Lower lobe of right lung (tissue), 2 donors: Measurements from ENCODE around the gene LRCH3. TPM values are rescaled to one million over a fixed set of nuclear protein-coding genes. Genes with fewer than 3 reads are reported as not detected.

ENCODE experiments used
- ATAC-seq, 2 donors: fragments of 200-7000 bp; cut with Tn5 transposase; one replicate each; pipeline ENCODE4 v1.9.1; 2020 to 2022; ENCODE audit warnings: mild to moderate bottlenecking in 2 of 2, moderate library complexity in 2 of 2
- DNase-seq: peaks from one replicate; pipeline ENCODE4 v3.0.0-alpha.2; 2020
- H3K27ac ChIP-seq: fragments of 200-600 bp; one replicate; pipeline ENCODE4 v1.8.0; 2022
- H3K27me3 ChIP-seq: fragments of 200-600 bp; one replicate; pipeline ENCODE4 v1.8.0; 2022; ENCODE audit warnings: low read depth
- H3K36me3 ChIP-seq: fragments of 200-600 bp; one replicate; pipeline ENCODE4 v1.8.0; 2022; ENCODE audit warnings: mild to moderate bottlenecking
- H3K4me1 ChIP-seq: fragments of 200-600 bp; one replicate; pipeline ENCODE4 v1.8.0; 2022
- H3K4me3 ChIP-seq: fragments of 200-600 bp; one replicate; pipeline ENCODE4 v1.8.0; 2022; ENCODE audit warnings: mild to moderate bottlenecking
- H3K9me3 ChIP-seq: fragments of 200-600 bp; one replicate; pipeline ENCODE4 v1.8.0; 2022
- intact Hi-C: fragments of 100-400 bp; cut with DNase I; formaldehyde crosslinking; loops from one replicate; pipeline ENCODE4 v1.11.0; 2022
- total RNA-seq: library from RNA; stranded (reverse); fragmentation: NEBNext Ultra II Directional; extraction: Animal tissue kit (Norgen Biotek cat#: 25700); gene quantifications from one replicate; pipeline ENCODE4 v1.2.1, GENCODE V29; 2021
- TF ChIP-seq, protein P1 (sequence below): fragments of 200-600 bp; IDR thresholded peaks from one replicate; pipeline ENCODE4 v1.8.0; 2022; ENCODE audit warnings: antibody characterized with exemption, mild to moderate bottlenecking
- donor health status: DM: no; HTN: yes; CAD: no; lungs with severe emphysema.

LRCH3 gene
- total RNA-seq, 1 donor from 2014 or later, result 35.7 TPM

DNA sequence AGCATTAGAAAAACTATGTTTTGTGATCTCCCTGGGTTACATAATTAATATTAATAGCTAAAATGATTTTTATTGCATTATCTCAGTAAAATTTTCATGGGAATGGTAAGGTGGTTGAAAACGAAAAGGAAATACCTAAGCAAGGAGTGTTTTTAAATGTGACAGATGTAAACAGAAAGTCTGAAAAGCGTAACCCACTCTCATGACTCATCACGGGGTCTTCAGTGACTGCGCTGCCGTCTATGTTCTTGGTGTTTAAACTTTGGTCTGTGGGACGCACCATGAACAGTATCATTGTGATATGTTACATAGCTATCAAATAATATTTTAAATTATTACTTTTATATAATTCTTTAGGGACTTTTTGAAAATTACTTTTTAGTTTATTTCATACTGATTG is 19.8 kb downstream of the LRCH3 start:
- H3K4me3 ChIP-seq, result no peak overlapping the region
- intact Hi-C loops, result no loop called here
- TF ChIP-seq, protein P1, sequence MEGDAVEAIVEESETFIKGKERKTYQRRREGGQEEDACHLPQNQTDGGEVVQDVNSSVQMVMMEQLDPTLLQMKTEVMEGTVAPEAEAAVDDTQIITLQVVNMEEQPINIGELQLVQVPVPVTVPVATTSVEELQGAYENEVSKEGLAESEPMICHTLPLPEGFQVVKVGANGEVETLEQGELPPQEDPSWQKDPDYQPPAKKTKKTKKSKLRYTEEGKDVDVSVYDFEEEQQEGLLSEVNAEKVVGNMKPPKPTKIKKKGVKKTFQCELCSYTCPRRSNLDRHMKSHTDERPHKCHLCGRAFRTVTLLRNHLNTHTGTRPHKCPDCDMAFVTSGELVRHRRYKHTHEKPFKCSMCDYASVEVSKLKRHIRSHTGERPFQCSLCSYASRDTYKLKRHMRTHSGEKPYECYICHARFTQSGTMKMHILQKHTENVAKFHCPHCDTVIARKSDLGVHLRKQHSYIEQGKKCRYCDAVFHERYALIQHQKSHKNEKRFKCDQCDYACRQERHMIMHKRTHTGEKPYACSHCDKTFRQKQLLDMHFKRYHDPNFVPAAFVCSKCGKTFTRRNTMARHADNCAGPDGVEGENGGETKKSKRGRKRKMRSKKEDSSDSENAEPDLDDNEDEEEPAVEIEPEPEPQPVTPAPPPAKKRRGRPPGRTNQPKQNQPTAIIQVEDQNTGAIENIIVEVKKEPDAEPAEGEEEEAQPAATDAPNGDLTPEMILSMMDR, result no peak
- peaks cover 6% of the 10 kb centered on the region for H3K36me3 ChIP-seq
- peaks cover 6% of the 10 kb centered on the region for H3K4me1 ChIP-seq
- ATAC-seq, result no peak
- H3K27me3 ChIP-seq, result no peaks in the 10 kb centered on the region
- H3K27ac ChIP-seq, result no peak overlapping the region
- DNase-seq, result no peak
- no peaks in the 10 kb centered on the region for H3K9me3 ChIP-seq

DNA sequence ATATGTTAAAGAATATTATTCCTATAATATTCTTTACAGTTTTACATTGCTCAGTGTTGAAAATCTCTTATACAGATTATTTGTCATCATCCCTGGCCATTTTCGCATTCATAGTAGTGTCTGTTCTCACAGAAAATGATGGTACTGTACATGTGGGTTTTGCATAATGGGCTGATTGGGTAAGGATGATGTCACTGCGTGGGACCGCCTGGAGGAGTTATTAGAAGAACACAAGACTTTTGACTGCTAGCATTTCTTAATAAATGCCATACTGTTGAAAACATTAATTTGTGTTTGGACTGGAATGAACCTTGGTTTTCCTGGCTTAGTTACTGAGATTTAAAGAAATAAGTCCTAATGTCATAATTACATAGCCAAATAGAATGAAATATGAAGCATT is 20.3 kb downstream of the LRCH3 start:
- no peaks in the 10 kb centered on the region for H3K9me3 ChIP-seq
- ATAC-seq, result no peak
- H3K27ac ChIP-seq, result no peak overlapping the region
- H3K27me3 ChIP-seq, result no peaks in the 10 kb centered on the region
- DNase-seq, result peak; percentile 53
- TF ChIP-seq, protein P1, result no peak
- H3K4me1 ChIP-seq, result peaks cover 6% of the 10 kb centered on the region
- intact Hi-C loops, result no loop called here
- peaks cover 6% of the 10 kb centered on the region for H3K36me3 ChIP-seq
- no peak overlapping the region for H3K4me3 ChIP-seq

DNA sequence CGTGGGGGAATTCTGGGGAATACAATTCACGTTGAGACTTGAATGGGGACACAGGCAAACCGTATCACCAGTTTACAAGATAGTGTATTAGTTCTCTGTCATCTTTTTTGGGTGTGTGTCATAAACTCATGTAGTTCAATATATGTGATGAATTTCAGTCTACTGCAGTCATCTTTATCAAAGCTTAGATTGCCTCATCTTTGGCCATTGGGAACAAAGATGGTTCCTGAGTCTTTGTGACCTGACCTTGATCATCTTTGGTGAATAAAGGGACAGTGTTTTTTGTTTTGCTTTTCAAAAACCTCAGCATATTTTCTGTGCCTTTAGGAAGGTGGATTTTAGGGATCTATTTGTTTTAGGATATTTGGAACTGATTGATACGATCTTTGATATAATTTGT is 23.3 kb downstream of the LRCH3 start:
- H3K4me1 ChIP-seq, result peaks cover 5% of the 10 kb centered on the region
- H3K27ac ChIP-seq, result no peak overlapping the region
- TF ChIP-seq, protein P1, result no peak
- DNase-seq, result no peak
- H3K27me3 ChIP-seq, result no peaks in the 10 kb centered on the region
- ATAC-seq, result no peak
- no peaks in the 10 kb centered on the region for H3K9me3 ChIP-seq
- H3K4me3 ChIP-seq, result no peak overlapping the region
- intact Hi-C loops, result no loop called here
- peaks cover 14% of the 10 kb centered on the region for H3K36me3 ChIP-seq

DNA sequence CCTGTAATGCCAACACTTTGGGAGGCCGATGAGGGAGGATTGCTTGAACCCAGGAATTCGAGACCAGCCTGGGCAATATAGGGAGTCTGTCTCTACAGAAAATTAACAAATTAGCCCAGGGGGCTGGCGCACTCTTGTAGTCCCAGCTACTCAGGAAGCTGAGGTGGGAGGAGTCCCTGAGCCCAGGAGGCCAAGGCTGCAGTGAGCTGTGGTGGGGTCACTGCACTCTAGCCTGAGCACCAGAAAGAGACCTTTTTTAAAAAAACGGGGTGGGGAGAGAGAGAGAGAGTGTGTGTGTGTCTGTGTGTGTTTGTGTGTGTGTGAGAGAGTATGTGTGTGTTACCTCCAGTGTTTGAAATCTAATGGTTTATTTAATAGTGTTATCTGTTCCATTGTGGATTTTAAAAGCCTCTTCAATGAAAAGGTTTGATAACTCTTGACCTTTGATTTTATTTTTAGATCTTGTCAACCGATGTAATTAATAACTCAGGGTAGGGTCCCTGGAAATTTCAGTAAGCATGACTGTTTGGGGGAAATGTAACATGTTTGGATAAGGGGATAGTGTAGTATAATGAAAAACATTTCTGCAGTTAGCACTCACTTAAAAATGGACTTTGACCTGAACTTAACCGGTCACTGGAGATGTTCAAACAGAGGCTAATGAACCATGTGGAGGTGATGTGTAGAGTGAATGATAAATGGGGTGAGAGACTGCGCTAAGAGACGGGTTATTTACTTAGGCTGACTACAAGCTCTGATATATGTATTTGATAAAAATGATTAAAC is 29.7 kb downstream of the LRCH3 start:
- no peaks in the 10 kb centered on the region for H3K9me3 ChIP-seq
- H3K27me3 ChIP-seq, result no peaks in the 10 kb centered on the region
- no peak overlapping the region for H3K27ac ChIP-seq
- peaks cover 46% of the 10 kb centered on the region for H3K36me3 ChIP-seq
- ATAC-seq, result no peak
- TF ChIP-seq, protein P1, result no peak
- no peak for DNase-seq
- no peak overlapping the region for H3K4me3 ChIP-seq
- no peaks in the 10 kb centered on the region for H3K4me1 ChIP-seq
- intact Hi-C loops, result no loop called here

DNA sequence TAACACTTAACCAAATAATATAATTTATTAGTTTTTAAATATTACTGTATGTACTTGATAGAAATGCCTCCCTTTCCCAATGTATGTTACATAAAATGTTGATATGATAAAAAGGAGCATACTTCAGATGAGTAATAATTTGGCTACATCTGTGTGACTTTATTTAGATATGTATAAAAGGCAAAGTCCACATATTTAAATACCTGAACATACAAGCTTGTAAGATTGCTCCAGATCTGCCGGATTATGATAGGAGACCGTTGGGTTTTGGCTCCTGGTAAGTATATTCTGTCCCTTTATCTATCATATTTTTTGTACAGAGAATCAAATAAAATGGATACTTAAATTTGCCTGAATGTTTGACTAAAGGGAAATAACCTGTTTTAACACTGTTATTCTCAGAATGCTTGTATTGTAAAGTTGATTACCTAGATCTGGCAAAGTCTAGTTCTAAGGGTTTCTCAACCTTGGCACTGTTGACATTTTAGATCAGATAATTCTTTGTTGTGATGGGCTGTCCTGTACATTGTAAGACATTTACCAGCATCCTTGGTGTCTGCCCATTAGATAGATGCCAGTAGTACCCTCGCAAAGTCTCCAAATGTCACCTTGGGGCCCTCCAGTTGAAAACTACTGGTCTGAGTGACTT is 38.5 kb downstream of the LRCH3 start:
- DNase-seq (no peak), ATAC-seq (no peak)
- intact Hi-C loops, result no loop called here
- Histone ChIP-seq H3K27me3 (no peaks in the 10 kb centered on the region), H3K4me1 (no peaks in the 10 kb centered on the region), H3K4me3 (no peak overlapping the region), H3K36me3 (peaks cover 77% of the 10 kb centered on the region), H3K27ac (no peak overlapping the region), H3K9me3 (no peaks in the 10 kb centered on the region)
- TF ChIP-seq, protein P1, result no peak
